PC-9 (cell line): Measurements from ENCODE around the gene MIB1. TPM values are rescaled to one million over a fixed set of nuclear protein-coding genes. Genes with fewer than 3 reads are reported as not detected.

ENCODE experiments used
- BruUV-seq: library from RNA; stranded (reverse); fragments of 400-500 nt; replicated peaks from 2 replicates; lab custom pipeline; 2021; lab: Mats Ljungman, UMichigan
- CTCF ChIA-PET: fragments of 300-600 bp; sonication (Branson Sonifier 250); formaldehyde crosslinking; loops from one replicate; lab custom pipeline; 2022; ENCODE audit warnings: antibody characterized with exemption; lab: Charles Lee
- POLR2A ChIA-PET: fragments of 300-600 bp; sonication (Branson Sonifier 250); formaldehyde crosslinking; loops from one replicate; lab custom pipeline; 2022; ENCODE audit warnings: antibody characterized with exemption; ENCODE audit not compliant: unreplicated experiment; lab: Charles Lee
- DNase-seq, 2 experiments: peaks; one replicate each; pipeline versions ENCODE4 v3.0.0 to v3.0.0-alpha.2; 2015 to 2022; ENCODE audit warnings: mixed read lengths in 1 of 2
- H2AFZ ChIP-seq: fragments of 200-600 bp; sonication (generic); 2 replicates; pipeline ENCODE4 v1.8.1; 2017; ENCODE audit warnings: antibody characterized with exemption
- H3F3A ChIP-seq: fragments of 200-600 bp; sonication (generic); 2 replicates; pipeline ENCODE4 v1.8.1; 2017; ENCODE audit warnings: antibody characterized with exemption, mild to moderate bottlenecking, low read depth; ENCODE audit not compliant: insufficient read depth
- H3K27ac ChIP-seq: fragments of 200-600 bp; sonication (generic); 2 replicates; pipeline ENCODE4 v1.6.1; 2016; ENCODE audit warnings: mixed run types
- H3K27me3 ChIP-seq: fragments of 200-600 bp; sonication (generic); 2 replicates; pipeline ENCODE4 v1.6.1; 2016; ENCODE audit warnings: low read depth, mixed run types; ENCODE audit not compliant: insufficient read depth
- H3K36me3 ChIP-seq: fragments of 200-600 bp; sonication (generic); 2 replicates; pipeline ENCODE4 v1.6.1; 2016; ENCODE audit warnings: low read depth, mixed run types
- H3K4me1 ChIP-seq: fragments of 200-600 bp; sonication (generic); replicated peaks from 2 replicates; pipeline ENCODE4 v1.6.1; 2016; ENCODE audit warnings: mixed run types; ENCODE audit not compliant: insufficient read depth
- H3K4me2 ChIP-seq: fragments of 200-600 bp; sonication (generic); 2 replicates; pipeline ENCODE4 v1.6.1; 2017; ENCODE audit warnings: mixed run types
- H3K4me3 ChIP-seq: fragments of 200-600 bp; sonication (generic); 2 replicates; pipeline ENCODE4 v1.6.1; 2016; ENCODE audit warnings: mixed run types
- H3K79me2 ChIP-seq: fragments of 200-600 bp; sonication (generic); 2 replicates; pipeline ENCODE4 v1.6.1; 2017; ENCODE audit warnings: low read depth, mixed run types
- H3K9me2 ChIP-seq: fragments of 200-600 bp; sonication (generic); 2 replicates; pipeline ENCODE4 v1.8.1; 2017; ENCODE audit warnings: mild to moderate bottlenecking; ENCODE audit not compliant: insufficient read depth
- H3K9me3 ChIP-seq: fragments of 200-600 bp; sonication (generic); 2 replicates; pipeline ENCODE4 v1.8.1; 2016; ENCODE audit warnings: low read depth; ENCODE audit not compliant: insufficient read depth
- H4K20me1 ChIP-seq: fragments of 200-600 bp; sonication (generic); 2 replicates; pipeline ENCODE4 v1.8.1; 2017; ENCODE audit not compliant: insufficient read depth
- CTCF ChIP-seq: fragments of 200-600 bp; sonication (generic); conservative IDR thresholded peaks from 2 replicates; pipeline ENCODE4 v1.6.1; 2017; ENCODE audit warnings: mixed run types, antibody characterized with exemption, mild to moderate bottlenecking, moderate library complexity
- EZH2 ChIP-seq: fragments of 200-600 bp; sonication (generic); IDR thresholded peaks from 2 replicates; pipeline ENCODE4 v1.8.0; 2017; ENCODE audit warnings: antibody characterized with exemption, low read depth
- intact Hi-C: fragments of 100-400 bp; cut with micrococcal nuclease; formaldehyde crosslinking; loops from one replicate; pipeline ENCODE4 v1.10.0; 2022; ENCODE audit not compliant: unreplicated experiment
- total RNA-seq: library from RNA; stranded (reverse); gene quantifications from 2 replicates; pipeline ENCODE4 v1.2.3, GENCODE V29; 2021

Gene MIB1
- total RNA-seq, 1 experiment from 2014 or later, result 40.1 TPM

DNA sequence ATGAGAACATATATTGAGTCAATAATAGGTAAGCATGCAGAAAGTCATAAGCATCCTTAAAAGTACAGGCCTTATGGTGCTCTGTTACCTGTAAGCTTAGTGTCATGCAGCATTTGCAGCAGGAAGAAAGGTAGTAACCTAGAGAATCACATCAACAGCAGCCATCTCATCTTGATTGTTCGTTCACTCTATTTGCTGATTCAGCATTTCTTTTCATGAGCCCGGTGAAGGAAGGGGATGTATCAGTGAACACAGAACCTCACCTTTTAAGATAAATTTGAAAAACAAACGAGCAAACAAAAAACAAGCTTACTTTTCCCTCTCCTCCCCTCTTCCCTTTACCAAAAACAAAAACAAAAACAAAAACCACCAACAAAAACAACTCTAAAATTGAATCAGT, 89.9 kb downstream of the MIB1 start:
- H3F3A ChIP-seq, result no peaks in the 10 kb centered on the region
- no peak overlapping the region for H3K4me2 ChIP-seq
- no peak overlapping the region for H3K4me3 ChIP-seq
- H3K79me2 ChIP-seq, result no peaks in the 10 kb centered on the region
- H2AFZ ChIP-seq, result no peak overlapping the region
- H4K20me1 ChIP-seq, result no peaks in the 10 kb centered on the region
- no TSS peak for BruUV-seq
- H3K27me3 ChIP-seq, result no peaks in the 10 kb centered on the region
- no peaks in the 10 kb centered on the region for H3K9me2 ChIP-seq
- no peaks in the 10 kb centered on the region for H3K4me1 ChIP-seq
- TF ChIP-seq CTCF, result no peak
- TF ChIP-seq EZH2, result no peak
- H3K36me3 ChIP-seq, result no peaks in the 10 kb centered on the region
- no peak overlapping the region for H3K27ac ChIP-seq
- H3K9me3 ChIP-seq, result no peaks in the 10 kb centered on the region
- DNase-seq, result no peak
- intact Hi-C loops, result no loop called here
- POLR2A ChIA-PET, result no interaction called here
- CTCF ChIA-PET, result interaction anchor here (0.6 kb wide), 1 partner anchor 1289 kb away, joined by 19 read pairs; no protein-coding TSS in a partner anchor

DNA sequence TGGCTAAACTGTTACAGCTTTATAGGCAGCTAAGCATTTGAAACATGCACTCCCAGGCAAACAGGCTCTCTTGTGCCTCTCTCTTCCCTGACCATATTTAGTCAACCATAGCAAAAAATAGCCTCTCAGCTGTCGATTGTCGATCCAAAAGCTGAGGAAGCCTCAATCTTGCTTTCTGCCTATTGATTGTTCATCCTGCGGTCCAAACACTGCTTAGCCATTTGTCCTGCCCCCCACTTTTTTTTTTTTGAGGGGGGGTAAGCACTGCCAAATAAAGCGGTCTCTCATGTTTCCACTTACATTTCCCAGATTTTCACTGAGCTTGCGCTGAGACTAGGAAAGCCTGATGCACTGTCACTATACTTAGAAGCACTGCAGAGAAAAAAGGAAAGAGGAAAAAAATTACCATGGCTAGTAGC, 90.8 kb downstream of the MIB1 start:
- BruUV-seq, result no TSS peak
- ChIA-PET POLR2A (no interaction called here), CTCF (no interaction called here)

DNA sequence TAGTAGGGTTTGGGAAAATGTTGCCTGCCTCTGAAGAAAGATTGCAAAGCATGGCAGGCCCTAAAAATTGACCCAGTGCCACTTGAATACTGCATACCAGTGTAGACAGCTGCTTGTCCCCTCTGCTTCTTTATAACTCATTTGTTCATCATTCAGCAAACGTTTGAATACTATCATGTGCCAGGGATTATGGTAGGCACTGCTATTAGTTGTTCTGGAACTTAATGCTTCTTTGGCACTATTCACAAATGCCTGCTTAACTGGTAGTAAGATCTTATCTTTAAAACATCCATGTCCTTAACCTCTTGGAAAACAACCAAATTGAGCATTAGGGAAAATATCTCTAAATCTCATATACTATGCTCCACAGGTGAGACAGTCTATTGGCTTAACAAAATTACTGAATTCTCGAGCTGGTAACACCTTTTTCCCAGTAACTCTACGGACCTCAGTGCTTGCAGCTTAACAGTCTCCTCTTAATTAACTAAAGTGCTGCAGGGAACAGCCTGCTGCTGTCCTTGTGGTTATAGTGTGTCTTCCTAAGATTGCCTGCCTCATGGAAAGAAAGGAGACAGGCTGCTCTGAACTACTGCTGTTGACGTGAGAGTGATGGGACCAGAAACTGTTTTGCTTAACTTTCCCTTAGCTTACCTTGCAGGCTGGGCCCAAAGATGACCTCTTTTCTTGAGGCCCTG, 93.2 kb downstream of the MIB1 start:
- ChIA-PET POLR2A (no interaction called here), CTCF (no interaction called here)
- Histone ChIP-seq H3K9me2 (no peaks in the 10 kb centered on the region), H3K36me3 (no peaks in the 10 kb centered on the region), H4K20me1 (no peaks in the 10 kb centered on the region), H3K9me3 (no peaks in the 10 kb centered on the region), H2AFZ (no peak overlapping the region), H3K27ac (no peak overlapping the region), H3K4me3 (no peak overlapping the region), H3K79me2 (no peaks in the 10 kb centered on the region), H3K4me1 (no peaks in the 10 kb centered on the region), H3F3A (no peaks in the 10 kb centered on the region), H3K27me3 (no peaks in the 10 kb centered on the region), H3K4me2 (no peak overlapping the region)
- BruUV-seq, result no TSS peak
- DNase-seq, result no peak
- no peak for TF ChIP-seq EZH2
- intact Hi-C loops, result no loop called here

More for the DNA sequence above, 90.8 kb downstream of the MIB1 start:
- Histone ChIP-seq H3K4me1 (no peaks in the 10 kb centered on the region), H3K27me3 (no peaks in the 10 kb centered on the region), H3K9me2 (no peaks in the 10 kb centered on the region), H3K4me2 (no peak overlapping the region), H4K20me1 (no peaks in the 10 kb centered on the region), H3K79me2 (no peaks in the 10 kb centered on the region), H3K4me3 (no peak overlapping the region), H2AFZ (no peak overlapping the region), H3K27ac (no peak overlapping the region), H3K9me3 (no peaks in the 10 kb centered on the region), H3K36me3 (no peaks in the 10 kb centered on the region), H3F3A (no peaks in the 10 kb centered on the region)
- no peak for DNase-seq
- intact Hi-C loops, result no loop called here
- TF ChIP-seq EZH2 (no peak), CTCF (no peak)

DNA sequence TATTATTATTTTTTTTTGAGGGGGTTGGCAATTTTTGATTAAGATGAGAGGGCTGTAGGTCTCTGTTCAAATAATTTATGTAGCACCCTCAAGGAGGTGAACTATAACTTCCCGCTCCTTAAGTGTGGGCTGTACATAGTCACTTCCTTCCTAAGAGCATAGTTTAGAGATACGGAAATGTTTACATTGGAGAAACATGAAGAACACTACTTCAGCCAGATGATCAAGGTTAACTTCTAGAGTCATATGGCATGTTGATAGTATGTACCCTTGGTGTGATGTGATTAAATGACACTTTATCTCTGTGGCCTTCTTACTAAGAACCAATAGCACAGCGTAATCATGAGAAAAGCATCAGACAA, 93.7 kb downstream of the MIB1 start:
- intact Hi-C loops, result no loop called here
- no TSS peak for BruUV-seq
- Histone ChIP-seq H3K36me3 (no peaks in the 10 kb centered on the region), H3K4me3 (no peak overlapping the region), H3K9me2 (no peaks in the 10 kb centered on the region), H2AFZ (no peak overlapping the region), H3K9me3 (no peaks in the 10 kb centered on the region), H3K4me1 (no peaks in the 10 kb centered on the region), H3F3A (no peaks in the 10 kb centered on the region), H3K27ac (no peak overlapping the region), H3K79me2 (no peaks in the 10 kb centered on the region), H3K27me3 (no peaks in the 10 kb centered on the region), H4K20me1 (no peaks in the 10 kb centered on the region), H3K4me2 (no peak overlapping the region)
- TF ChIP-seq CTCF (no peak), EZH2 (no peak)
- no peak for DNase-seq
- ChIA-PET CTCF (no interaction called here), POLR2A (no interaction called here)
